Endothelial cell (in vitro differentiated cells): ENCODE results near the gene RXRB. TPM values are rescaled to one million over a fixed set of nuclear protein-coding genes. Genes with fewer than 3 reads are reported as not detected.
A peak's percentile ranks its signal among the peaks of the same experiment; 100 is the strongest.
"Not testable (repeated sequence)": the region's sequence is repeated elsewhere in the genome, so short reads cannot be mapped to it uniquely, and the experiment has no call there.

Source experiments
- DNase-seq: peaks from one replicate; pipeline ENCODE4 v3.0.0; 2021; ENCODE audit warnings: low spot score
- H3K27ac Mint-ChIP-seq: one replicate; pipeline ENCODE4 v1.8.0; 2021; ENCODE audit warnings: mixed read lengths, inconsistent platforms; ENCODE audit not compliant: unreplicated experiment
- H3K27me3 Mint-ChIP-seq: one replicate; pipeline ENCODE4 v1.8.0; 2021; ENCODE audit warnings: mild to moderate bottlenecking, moderate library complexity, mixed read lengths, inconsistent platforms; ENCODE audit not compliant: unreplicated experiment
- H3K36me3 Mint-ChIP-seq: one replicate; pipeline ENCODE4 v1.8.0; 2021; ENCODE audit warnings: mild to moderate bottlenecking, low read depth, mixed read lengths, inconsistent platforms; ENCODE audit not compliant: unreplicated experiment
- H3K4me1 Mint-ChIP-seq: one replicate; pipeline ENCODE4 v1.8.0; 2021; ENCODE audit warnings: mild to moderate bottlenecking, mixed read lengths, inconsistent platforms; ENCODE audit not compliant: unreplicated experiment
- H3K4me3 Mint-ChIP-seq: one replicate; pipeline ENCODE4 v1.8.0; 2021; ENCODE audit warnings: mild to moderate bottlenecking, mixed read lengths, inconsistent platforms; ENCODE audit not compliant: unreplicated experiment
- H3K9me3 Mint-ChIP-seq: one replicate; pipeline ENCODE4 v1.8.0; 2021; ENCODE audit warnings: mixed read lengths, inconsistent platforms; ENCODE audit not compliant: unreplicated experiment
- total RNA-seq: library from RNA; stranded (reverse); fragmentation: NEBNext Ultra II Directional; extraction: Animal tissue kit (Norgen Biotek cat#: 25700); gene quantifications from one replicate; pipeline ENCODE4 v1.2.1, GENCODE V29; 2021; ENCODE audit not compliant: unreplicated experiment
- TF ChIP-seq, protein P1 (sequence below): fragments of 200-600 bp; sonication (generic); IDR thresholded peaks from one replicate; pipeline ENCODE4 v1.5.0; 2021; ENCODE audit warnings: antibody characterized with exemption; ENCODE audit not compliant: unreplicated experiment

RXRB gene
- total RNA-seq, 1 donor from 2014 or later, result 35.8 TPM

DNA sequence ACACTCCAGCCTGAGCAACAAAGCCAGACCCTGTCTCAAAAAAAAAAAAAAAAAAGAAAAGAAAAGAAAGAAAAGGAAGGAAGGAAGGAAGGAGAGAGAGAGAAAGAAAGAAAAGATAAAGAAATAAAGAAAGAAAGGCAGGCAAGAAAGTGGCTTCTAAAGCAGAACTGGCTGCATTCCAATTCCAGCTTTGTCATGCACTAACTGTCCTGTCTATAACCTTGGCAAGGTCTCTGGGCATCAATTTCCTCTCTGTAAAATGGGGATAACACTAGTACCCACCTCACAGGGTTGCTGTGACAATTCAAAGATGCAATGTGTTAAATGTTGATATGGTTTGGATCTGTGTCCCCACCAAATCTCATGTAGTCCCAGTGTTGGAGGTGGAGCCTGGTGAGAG lies 35.9 kb upstream of the RXRB start:
- no peak overlapping the region for H3K4me3 Mint-ChIP-seq
- DNase-seq, result no peak
- no peaks in the 10 kb centered on the region for H3K36me3 Mint-ChIP-seq
- H3K4me1 Mint-ChIP-seq, result peaks cover 4% of the 10 kb centered on the region
- H3K27ac Mint-ChIP-seq, result no peak overlapping the region
- peaks cover 8% of the 10 kb centered on the region for H3K27me3 Mint-ChIP-seq
- TF ChIP-seq, protein P1, sequence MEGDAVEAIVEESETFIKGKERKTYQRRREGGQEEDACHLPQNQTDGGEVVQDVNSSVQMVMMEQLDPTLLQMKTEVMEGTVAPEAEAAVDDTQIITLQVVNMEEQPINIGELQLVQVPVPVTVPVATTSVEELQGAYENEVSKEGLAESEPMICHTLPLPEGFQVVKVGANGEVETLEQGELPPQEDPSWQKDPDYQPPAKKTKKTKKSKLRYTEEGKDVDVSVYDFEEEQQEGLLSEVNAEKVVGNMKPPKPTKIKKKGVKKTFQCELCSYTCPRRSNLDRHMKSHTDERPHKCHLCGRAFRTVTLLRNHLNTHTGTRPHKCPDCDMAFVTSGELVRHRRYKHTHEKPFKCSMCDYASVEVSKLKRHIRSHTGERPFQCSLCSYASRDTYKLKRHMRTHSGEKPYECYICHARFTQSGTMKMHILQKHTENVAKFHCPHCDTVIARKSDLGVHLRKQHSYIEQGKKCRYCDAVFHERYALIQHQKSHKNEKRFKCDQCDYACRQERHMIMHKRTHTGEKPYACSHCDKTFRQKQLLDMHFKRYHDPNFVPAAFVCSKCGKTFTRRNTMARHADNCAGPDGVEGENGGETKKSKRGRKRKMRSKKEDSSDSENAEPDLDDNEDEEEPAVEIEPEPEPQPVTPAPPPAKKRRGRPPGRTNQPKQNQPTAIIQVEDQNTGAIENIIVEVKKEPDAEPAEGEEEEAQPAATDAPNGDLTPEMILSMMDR, result no peak
- H3K9me3 Mint-ChIP-seq, result no peaks in the 10 kb centered on the region

DNA sequence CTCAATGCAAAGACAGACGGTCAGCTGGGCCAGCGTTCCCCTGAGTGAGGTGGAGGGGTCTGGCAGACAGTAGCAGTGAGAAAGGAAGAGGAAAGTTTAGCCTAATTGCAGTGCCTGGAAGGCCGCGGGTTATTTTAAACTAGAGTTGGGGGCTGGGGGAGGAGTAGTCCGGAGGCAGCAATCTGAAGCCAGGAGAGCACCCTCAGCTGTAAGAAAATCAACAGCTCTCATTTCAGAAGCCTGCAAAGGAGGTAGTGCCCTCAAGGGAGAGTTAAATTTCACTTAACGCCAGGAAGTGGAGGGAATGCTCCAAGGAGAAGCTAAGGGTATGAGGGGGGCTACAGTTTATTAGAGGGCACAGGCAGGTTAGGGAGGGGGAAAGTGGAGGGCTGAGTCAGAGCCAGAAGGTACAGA lies 34.8 kb upstream of the RXRB start:
- Mint-ChIP-seq H3K9me3 (no peaks in the 10 kb centered on the region), H3K27ac (no peak overlapping the region), H3K4me1 (peaks cover under 1% of the 10 kb centered on the region), H3K36me3 (no peaks in the 10 kb centered on the region), H3K27me3 (peaks cover 5% of the 10 kb centered on the region), H3K4me3 (peak overlapping the region; percentile 38)
- TF ChIP-seq, protein P1, result no peak
- DNase-seq, result no peak

DNA sequence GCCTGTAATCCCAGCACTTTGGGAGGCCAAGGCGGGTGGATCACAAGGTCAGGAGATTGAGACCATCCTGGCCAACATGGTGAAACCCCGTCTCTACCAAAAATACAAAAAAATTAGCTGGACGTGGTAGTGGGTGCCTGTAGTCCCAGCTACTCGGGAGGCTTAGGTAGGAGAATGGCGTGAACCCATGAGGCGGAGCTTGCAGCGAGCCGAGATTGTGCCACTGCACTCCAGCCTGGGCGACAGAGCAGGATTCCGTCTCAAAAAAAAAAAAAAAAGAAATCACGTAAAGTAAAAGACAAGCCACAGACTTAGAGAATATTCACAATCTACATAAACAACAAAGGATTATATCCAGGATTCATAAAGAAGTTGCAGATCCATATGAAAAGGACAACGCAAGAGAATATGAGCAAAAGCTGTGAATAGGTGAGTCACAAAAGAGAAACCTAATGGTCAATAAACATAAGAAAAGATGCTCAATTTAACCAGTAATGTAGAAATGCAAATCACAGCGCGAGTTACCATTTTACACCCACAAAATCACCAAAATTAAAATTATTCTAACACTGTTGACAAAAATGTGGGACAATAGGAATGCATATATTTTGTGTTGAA lies 26.1 kb upstream of the RXRB start:
- not testable (repeated sequence) for H3K27ac Mint-ChIP-seq, DNase-seq, H3K4me3 Mint-ChIP-seq

DNA sequence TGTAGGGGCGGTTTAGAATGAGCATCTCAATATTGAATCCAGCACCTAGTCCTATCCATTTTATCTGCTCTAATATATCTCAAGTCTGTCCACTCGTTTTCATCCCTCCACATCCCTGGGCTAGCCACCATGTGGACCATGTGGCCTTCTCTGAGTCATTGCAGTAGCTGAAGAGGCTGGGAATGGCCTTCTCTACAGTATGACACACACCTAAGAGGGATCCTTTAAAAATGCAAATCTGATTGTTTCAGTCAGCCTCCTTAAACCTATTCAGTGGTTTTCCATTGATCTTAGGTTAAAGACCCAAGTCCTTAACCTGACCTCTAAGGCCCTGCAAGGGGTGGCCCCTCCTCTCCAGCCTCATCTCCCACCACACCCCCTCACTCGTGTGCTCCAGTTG lies 17.2 kb upstream of the RXRB start:
- Mint-ChIP-seq H3K27ac (no peak overlapping the region), H3K27me3 (peaks cover 12% of the 10 kb centered on the region)

More for the DNA sequence above, 26.1 kb upstream of the RXRB start:
- not testable (repeated sequence) for H3K4me1 Mint-ChIP-seq, H3K36me3 Mint-ChIP-seq, H3K27me3 Mint-ChIP-seq, H3K9me3 Mint-ChIP-seq

DNA sequence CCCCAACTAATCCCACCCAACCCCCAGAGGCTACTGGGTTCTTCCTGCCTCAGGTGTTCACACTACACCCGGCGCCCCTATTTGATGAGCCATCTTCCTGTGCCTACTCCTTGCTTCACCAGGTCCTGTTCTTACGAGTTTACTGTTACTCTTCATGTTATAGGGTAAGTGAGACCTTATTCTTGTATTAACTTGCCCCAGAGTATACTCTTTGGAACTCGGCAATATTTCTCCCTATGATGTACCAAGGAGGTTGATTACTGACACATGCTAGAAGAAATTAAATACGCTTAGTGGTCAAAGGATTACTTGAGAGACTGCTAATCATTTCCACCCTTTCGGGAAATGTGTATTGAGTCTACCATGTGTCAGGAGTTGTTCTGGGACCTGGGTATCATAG lies 16.8 kb upstream of the RXRB start:
- Mint-ChIP-seq H3K36me3 (peaks cover 7% of the 10 kb centered on the region), H3K4me1 (peaks cover 12% of the 10 kb centered on the region), H3K27ac (no peak overlapping the region), H3K9me3 (no peaks in the 10 kb centered on the region), H3K4me3 (no peak overlapping the region), H3K27me3 (peaks cover 16% of the 10 kb centered on the region)
- TF ChIP-seq, protein P1, result no peak
- DNase-seq, result no peak

More for the DNA sequence above, 17.2 kb upstream of the RXRB start:
- H3K9me3 Mint-ChIP-seq, result no peaks in the 10 kb centered on the region
- peaks cover 8% of the 10 kb centered on the region for H3K4me1 Mint-ChIP-seq
- no peak overlapping the region for H3K4me3 Mint-ChIP-seq
- peaks cover 3% of the 10 kb centered on the region for H3K36me3 Mint-ChIP-seq
- TF ChIP-seq, protein P1, result no peak
- DNase-seq, result no peak
